Measurements from ENCODE around the gene CRISPLD2.
"Not testable (repeated sequence)": the region's sequence is repeated elsewhere in the genome, so short reads cannot be mapped to it uniquely, and the experiment has no call there.

Gene CRISPLD2

DNA sequence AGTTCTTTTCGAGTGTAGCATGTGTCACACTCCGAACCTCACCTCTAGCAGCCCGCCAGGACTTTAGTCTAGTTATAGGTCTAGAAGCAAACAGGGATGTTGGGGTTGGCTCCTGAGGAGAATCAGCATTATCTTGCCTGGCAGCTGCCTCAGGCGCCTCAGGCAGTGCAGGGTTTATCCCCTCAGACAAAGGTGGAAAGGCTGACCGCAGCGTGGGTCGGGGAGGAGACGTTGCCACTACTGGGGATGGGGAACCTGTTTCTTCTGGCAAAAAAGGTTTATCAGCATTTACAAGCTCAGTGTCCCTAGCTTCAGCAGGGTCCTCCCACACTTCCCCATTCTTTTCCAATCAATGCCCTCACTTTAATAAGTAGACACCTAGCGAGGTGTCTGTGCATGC is 40.6 kb downstream of the CRISPLD2 start:
- no peak for DNase-seq (ENCODE audit: low spot score)

DNA sequence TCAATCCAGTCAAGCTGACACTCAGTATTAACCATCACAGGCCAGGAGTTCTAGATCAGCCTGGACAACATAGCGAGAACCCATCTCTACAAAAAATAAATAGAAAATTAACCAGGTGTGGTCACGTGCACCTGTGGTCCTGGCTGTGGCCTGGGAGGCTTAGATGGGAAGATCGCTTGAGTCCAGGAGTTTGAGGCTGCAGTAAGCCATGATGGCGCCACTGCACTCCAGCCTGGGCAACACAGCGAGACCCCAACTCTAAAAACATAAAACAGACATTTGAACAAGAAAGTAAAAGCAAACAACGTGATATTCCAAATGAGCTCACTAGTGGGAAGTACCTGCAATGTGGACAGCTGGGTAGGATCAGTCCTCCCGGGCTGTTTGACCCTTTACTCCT is 41.9 kb downstream of the CRISPLD2 start:
- no peak for DNase-seq (ENCODE audit: low spot score)

GRCh38 chr16:84862804-84863480 is 43.2 kb downstream of the CRISPLD2 start:
- DNase-seq (ENCODE audit: low spot score): no peak

DNA sequence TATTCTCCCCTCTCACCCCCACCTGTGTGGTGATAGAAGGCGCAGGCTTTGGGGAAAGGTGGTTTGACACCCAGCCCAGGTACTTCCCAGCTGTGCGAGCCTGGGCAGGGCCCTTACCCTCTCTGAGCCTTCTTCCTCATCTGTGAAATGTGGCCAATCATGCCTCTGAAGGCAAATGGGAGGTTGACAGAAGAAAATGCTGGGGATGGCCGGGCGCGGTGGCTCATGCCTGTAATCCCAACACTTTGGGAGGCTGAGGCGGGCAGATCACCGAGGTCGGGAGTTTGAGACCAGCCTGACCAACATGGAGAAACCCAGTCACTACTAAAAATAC is 43.7 kb downstream of the CRISPLD2 start:
- DNase-seq (ENCODE audit: low spot score): no peak

DNA sequence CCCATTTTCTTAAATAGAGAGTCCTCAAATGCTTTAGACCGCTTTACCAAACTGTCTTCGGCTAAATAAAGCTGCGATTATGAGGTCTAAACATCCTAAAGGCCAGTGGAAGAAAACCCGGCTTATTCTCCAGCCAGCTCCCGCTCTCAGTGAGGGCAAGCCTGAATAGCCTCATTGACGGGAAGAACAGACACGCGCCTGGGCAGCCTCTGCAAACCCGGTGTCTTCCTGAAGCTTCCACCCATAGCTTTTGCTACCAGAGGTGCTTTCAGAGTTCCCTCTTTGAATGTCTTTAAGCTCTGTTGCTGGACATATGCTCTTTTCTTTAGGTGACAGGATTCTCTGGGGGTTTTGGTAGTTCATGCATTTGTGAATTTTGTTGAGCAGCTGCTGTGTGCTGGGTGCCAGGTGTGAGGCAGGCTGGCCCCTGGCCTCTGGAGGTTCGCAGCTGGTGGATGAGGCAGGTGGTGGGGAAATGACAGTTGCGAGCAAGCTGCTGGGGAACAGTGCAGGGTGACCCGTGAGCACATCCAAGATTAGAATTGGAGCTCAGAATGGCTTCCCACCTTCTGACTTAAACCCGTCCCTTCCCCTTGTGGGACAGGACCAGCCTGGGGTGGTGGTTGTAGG is 44.7 kb downstream of the CRISPLD2 start:
- no peak for DNase-seq (ENCODE audit: low spot score)

GRCh38 chr16:84867696-84868095 is 47.9 kb downstream of the CRISPLD2 start:
- DNase-seq (ENCODE audit: low spot score): no peak

DNA sequence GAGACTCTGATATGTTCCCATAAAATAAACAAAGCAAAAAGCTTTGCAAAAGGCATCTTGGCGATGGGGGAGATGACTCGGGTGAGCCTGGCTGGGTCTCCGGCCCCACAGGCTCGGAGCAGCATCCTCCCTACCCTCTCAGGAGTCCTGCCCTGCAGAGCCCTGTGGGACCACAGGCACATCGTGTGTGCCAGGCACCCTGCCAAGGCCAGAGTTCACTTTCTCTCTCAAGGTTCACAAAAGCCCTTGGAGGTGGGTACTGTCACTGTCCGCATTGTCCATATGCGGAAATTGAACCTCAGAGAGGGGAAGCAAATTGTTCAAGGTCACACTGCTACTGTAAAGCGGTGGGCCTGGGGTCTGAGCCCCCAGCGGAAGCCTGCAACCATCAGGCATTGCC is 48.5 kb downstream of the CRISPLD2 start:
- no peak for DNase-seq (ENCODE audit: low spot score)

DNA sequence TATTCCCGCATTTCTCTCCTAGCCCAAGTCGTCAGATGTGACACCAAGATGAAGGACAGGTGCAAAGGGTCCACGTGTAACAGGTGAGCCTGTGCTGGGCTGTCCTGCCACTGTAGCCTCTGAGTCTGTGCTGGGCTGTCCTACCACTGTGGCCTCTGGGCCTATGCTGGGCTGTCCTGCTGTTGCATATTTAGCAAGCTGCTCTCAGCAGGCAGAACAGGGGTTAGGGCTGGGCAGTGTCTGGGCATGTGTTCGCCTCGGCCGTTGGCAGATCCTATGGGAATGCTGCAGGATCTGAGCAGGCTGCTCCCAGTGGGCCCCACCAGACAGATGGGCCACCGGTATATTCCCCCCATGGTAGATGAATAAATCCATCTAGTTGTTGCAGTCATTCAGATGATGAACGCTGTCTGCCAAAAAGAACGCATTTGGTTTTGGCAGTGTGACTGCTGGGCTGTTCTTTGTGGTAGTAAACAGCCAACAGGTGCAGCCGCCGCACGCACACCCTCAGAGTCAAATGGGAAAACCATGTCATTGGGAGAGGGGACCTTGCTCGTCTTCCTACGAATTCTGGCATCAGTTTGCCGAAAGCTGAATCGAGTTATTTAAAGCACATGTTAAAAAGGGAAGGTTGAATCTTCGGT is 49.2 kb downstream of the CRISPLD2 start:
- no peak for DNase-seq (ENCODE audit: low spot score)

- DNase-seq (ENCODE audit: low spot score): no peak
Measured at GRCh38 chr16:84869473-84869845, 49.7 kb downstream of the CRISPLD2 start.

- DNase-seq (ENCODE audit: low spot score): not testable (repeated sequence)
Measured at GRCh38 chr16:84872971-84873370, 53.2 kb downstream of the CRISPLD2 start.

DNA sequence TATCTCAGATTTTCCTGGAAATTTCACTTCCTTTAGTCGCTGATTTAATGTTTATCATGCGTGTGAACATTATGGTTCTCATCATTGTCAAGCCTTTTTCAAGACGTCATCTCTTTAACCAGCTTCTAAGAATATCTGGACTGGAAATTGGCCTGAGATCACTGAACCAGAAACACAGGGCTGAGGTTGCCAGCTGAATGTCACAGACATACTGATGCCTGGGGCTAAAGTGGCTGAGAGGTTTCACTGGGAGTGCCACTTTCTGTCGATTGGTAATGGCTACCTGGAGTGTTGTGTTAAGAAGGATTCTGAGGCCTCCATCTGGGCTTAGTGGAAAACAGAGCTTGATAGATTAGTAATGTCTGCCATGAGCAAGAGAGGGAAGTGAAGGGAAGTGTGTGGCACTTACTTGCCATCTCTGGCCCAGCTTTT is 54.2 kb downstream of the CRISPLD2 start:
- no peak for DNase-seq (ENCODE audit: low spot score)

DNA sequence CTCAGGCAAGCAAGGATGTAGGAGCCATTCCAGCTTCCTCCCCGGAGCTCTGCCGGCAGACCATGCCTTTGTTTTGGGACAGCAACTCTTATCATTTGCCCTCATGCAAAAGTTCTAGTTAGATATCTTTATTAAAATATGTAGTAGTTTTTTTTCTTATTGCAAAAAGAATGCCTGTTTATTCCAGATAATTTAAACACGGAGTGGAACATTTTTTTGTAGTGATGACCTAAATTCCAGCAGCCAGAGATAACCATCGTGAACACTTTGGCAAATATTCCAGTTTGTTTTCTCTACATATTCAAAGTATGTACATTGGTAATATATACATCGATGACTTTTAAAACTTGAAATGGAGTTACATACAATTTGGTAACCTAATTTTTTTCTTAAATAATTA is 54.8 kb downstream of the CRISPLD2 start:
- no peak for DNase-seq (ENCODE audit: low spot score)

GRCh38 chr16:84874983-84875382 is 55.2 kb downstream of the CRISPLD2 start:
- no peak for DNase-seq (ENCODE audit: low spot score)

DNA sequence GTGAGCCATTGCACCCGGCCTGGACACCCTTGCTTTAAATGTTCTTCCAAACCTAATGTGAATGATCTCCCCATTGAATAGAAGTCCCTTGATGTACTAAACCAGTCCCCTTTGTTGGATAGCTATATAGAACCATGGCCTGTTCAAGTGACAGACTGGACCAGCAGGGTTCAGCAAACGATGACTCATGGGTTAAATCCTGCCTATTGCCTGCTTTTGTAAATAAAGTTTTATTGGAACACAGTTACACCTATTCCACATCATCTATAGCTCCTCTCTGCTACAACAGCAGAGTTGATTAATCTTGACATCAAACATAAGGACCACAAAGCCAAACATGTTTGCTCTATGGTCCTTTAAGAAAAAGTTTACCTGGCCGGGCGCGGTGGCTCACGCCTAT is 56.1 kb downstream of the CRISPLD2 start:
- DNase-seq (ENCODE audit: low spot score): no peak

- DNase-seq (ENCODE audit: low spot score): no peak
Measured at GRCh38 chr16:84876873-84877606, 57.3 kb downstream of the CRISPLD2 start.

- no peak for DNase-seq (ENCODE audit: low spot score)
Measured at GRCh38 chr16:84878770-84879169, 59.0 kb downstream of the CRISPLD2 start.

DNA sequence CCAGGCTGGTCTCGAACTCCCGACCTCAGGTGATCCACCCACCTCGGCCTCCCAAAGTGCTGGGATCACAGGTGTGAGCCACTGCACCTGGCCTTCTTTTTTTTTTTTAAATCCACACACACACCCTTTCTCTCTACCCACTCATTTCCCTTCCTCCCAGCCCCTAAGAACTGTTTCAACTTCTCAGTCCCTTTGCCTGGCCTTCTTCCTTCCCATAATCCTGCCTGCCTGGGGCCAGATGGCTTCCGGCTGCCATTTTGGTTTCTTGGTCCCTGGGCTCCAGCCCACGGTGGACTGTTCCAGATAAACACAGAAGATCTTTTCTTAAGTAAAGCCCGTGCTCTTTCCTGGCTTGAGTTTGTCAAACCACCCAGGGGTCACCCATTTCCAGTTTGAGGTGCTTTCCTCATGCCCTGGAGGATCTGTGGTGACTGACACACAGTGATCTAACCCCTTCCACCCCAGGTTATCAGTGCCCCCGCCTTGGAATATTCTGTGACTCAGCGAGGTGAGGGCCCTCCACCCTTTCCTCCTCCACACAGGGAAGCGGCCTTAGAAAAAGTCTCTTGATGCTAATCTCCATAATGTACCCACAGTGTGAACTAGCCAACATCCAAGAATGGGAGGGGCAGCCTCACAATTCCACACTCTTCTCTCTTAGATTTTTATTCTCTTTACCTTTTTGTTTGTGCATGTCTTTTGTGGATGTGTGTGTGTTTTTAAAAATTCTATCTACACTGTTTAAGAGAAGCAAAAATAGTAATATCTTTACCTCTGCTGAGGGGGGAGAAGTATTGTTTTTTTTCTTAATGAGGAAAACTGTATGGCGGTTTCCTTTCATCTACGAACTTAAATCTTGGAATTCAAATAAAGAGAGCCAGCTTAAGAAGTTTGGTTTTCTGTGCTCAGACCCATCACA is 60.0 kb downstream of the CRISPLD2 start:
- DNase-seq (ENCODE audit: low spot score): peak; percentile 26

GRCh38 chr16:84881702-84882521 is 62.1 kb downstream of the CRISPLD2 start:
- DNase-seq (ENCODE audit: low spot score): no peak

GRCh38 chr16:84883301-84883700 is 63.5 kb downstream of the CRISPLD2 start:
- DNase-seq (ENCODE audit: low spot score): no peak

DNA sequence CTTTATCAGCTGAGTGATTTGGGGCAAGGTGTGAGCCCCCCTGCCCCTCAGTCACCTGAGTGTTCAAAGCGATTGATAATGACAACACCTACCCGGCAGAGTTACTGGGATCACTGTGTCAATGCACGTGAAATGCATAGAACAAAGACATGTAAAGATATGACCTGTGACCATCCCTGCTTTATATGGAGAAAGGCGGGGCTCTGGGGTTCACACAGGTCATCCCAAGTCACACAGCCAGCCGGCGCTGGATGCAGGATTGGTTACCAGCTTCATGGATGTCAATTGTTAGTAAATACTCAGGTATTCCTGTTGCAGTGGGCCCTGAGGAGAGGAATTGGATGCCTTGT is 64.4 kb downstream of the CRISPLD2 start:
- no peak for DNase-seq (ENCODE audit: low spot score)
